GM12878 (cell line): ENCODE measurements around the gene DSPP. TPM values are rescaled to one million over a fixed set of nuclear protein-coding genes. Genes with fewer than 3 reads are reported as not detected.
"Not testable (repeated sequence)": the region's sequence is repeated elsewhere in the genome, so short reads cannot be mapped to it uniquely, and the experiment has no call there.

Experiments
- ATAC-seq: fragments of 200-7000 bp; cut with Tn5 transposase; 3 replicates; pipeline ENCODE4 v1.9.1; 2020; ENCODE audit warnings: mild to moderate bottlenecking, moderate library complexity
- BruUV-seq: library from RNA; stranded (reverse); fragments of 400-500 nt; replicated peaks from 2 replicates; lab custom pipeline; 2021; lab: Mats Ljungman, UMichigan
- CTCF ChIA-PET: fragments of 300-600 bp; sonication (Branson Sonifier 250); formaldehyde crosslinking; extraction: SDS; loops from one replicate; lab custom pipeline; 2021; ENCODE audit warnings: inconsistent platforms; lab: Yijun Ruan, JAX
- POLR2A ChIA-PET: fragments of 350-600 bp; formaldehyde crosslinking; extraction: SDS; loops from one replicate; lab custom pipeline; 2021; ENCODE audit warnings: inconsistent platforms; lab: Charles Lee
- RAD21 ChIA-PET: fragments of 300-600 bp; sonication (Branson Sonifier 250); formaldehyde crosslinking; loops from one replicate; lab custom pipeline; 2023; ENCODE audit warnings: antibody characterized with exemption; ENCODE audit not compliant: unreplicated experiment; lab: Charles Lee
- SMC1A ChIA-PET: fragments of 300-600 bp; sonication (Branson Sonifier 250); formaldehyde crosslinking; loops from one replicate; lab custom pipeline; 2023; ENCODE audit not compliant: unreplicated experiment, uncharacterized antibody; lab: Charles Lee
- DNase-seq: peaks from one replicate; pipeline ENCODE4 v3.0.0-alpha.2; 2011; ENCODE audit warnings: low read depth, low spot score
- FAIRE-seq: peaks from 3 replicates; lab custom pipeline; 2011; peaks lifted over from hg19 to GRCh38; lab: Jason Lieb, UNC
- H2AFZ ChIP-seq: 2 replicates; pipeline ENCODE4 v1.6.0; 2011; ENCODE audit warnings: low read depth, low read length, control low read depth; ENCODE audit not compliant: control insufficient read depth
- H3K27ac ChIP-seq: 2 replicates; pipeline ENCODE4 v1.5.1; 2011; ENCODE audit warnings: control low read depth; ENCODE audit not compliant: control insufficient read depth, insufficient read depth
- H3K27me3 ChIP-seq, 2 experiments: replicated peaks in 1 of 2; 2 replicates each; pipeline versions ENCODE4 v1.6.0 to v1.6.1; 2011; ENCODE audit warnings: low read length in 1 of 2; ENCODE audit not compliant: control insufficient read depth in 2 of 2, insufficient read depth in 2 of 2
- H3K36me3 ChIP-seq, 2 experiments: 2 replicates each; pipeline ENCODE4 v1.5.1; 2011; ENCODE audit warnings: low read length in 1 of 2; ENCODE audit not compliant: control insufficient read depth in 2 of 2, insufficient read depth in 2 of 2
- H3K4me1 ChIP-seq: 2 replicates; pipeline ENCODE4 v1.6.1; 2011; ENCODE audit warnings: mild to moderate bottlenecking, low read length, moderate library complexity, mixed read lengths; ENCODE audit not compliant: control insufficient read depth, insufficient read depth
- H3K4me2 ChIP-seq: 2 replicates; pipeline ENCODE4 v1.6.0; 2011; ENCODE audit warnings: control low read depth; ENCODE audit not compliant: control insufficient read depth, insufficient read depth
- H3K4me3 ChIP-seq: fragments of 200-600 bp; sonication (generic); 2 replicates; pipeline ENCODE4 v1.5.1; 2016
- H3K79me2 ChIP-seq: 2 replicates; pipeline ENCODE4 v1.6.0; 2011; ENCODE audit warnings: low read length; ENCODE audit not compliant: control insufficient read depth, insufficient read depth
- H3K9ac ChIP-seq: 2 replicates; pipeline ENCODE4 v1.8.0; 2011; ENCODE audit warnings: low read length, control low read depth, mixed read lengths; ENCODE audit not compliant: control insufficient read depth, insufficient read depth
- H3K9me3 ChIP-seq: replicated peaks from 3 replicates; pipeline ENCODE4 v1.5.1; 2011; ENCODE audit warnings: mild to moderate bottlenecking, low read length; ENCODE audit not compliant: control insufficient read depth, insufficient read depth
- H4K20me1 ChIP-seq: 2 replicates; pipeline ENCODE4 v1.6.0; 2011; ENCODE audit not compliant: control insufficient read depth, insufficient read depth
- IRF4 ChIP-seq: IDR thresholded peaks from 2 replicates; pipeline ENCODE4 v1.6.1; 2011; ENCODE audit warnings: low read depth, low read length
- ZNF622 ChIP-seq: fragments of 450-650 bp; IDR thresholded peaks from 2 replicates; pipeline ENCODE4 v1.6.1; 2017; ENCODE audit warnings: mild to moderate bottlenecking, inconsistent platforms
- WGBS: methylation state at CpG from one replicate; pipeline ENCODE4 v1.1.6; 2016; ENCODE audit warnings: low lambda C conversion rate; ENCODE audit not compliant: insufficient replicate concordance, insufficient coverage; ENCODE audit errors: missing lambda C conversion rate; 5-methylcytosine and 5-hydroxymethylcytosine counted together
- in situ Hi-C: fragments of 300-500 bp; cut with MboI; formaldehyde crosslinking; loops from 9 replicates; pipeline ENCODE4 v1.14.3; 2018; ENCODE audit warnings: mixed read lengths
- intact Hi-C: fragments of 100-400 bp; cut with micrococcal nuclease; formaldehyde crosslinking; loops from one replicate; pipeline ENCODE4 v1.14.2; 2022; ENCODE audit not compliant: unreplicated experiment
- polyA plus RNA-seq, 11 experiments: library from polyadenylated mRNA; depleted of rRNA in 4 of 11; unstranded in 6 of 11; stranded (reverse) in 5 of 11; fragments of >200 nt; fragmentation: Nextera tagmentation in 4 of 11; fragmentation: Illumina TruSeq in 1 of 11; extraction: Ambion mirVana in 4 of 11; extraction: Trizol in 1 of 11; gene quantifications; 1 replicate in 1 of 11; 2 replicates in 10 of 11; pipeline versions ENCODE4 v1.2.1 to v1.2.3, GENCODE V29; 2011 to 2016; ENCODE audit warnings: inconsistent platforms in 2 of 11, missing spikeins in 2 of 11, low read depth in 1 of 11
- total RNA-seq, 4 experiments: library from RNA; depleted of rRNA in 3 of 4; stranded (reverse); fragments of >200 nt in 3 of 4; fragmentation: Illumina TruSeq in 1 of 4; extraction: Trizol in 1 of 4; gene quantifications; 2 replicates each; pipeline versions ENCODE4 v1.2.1 to v1.2.3, GENCODE V29; 2013 to 2021

Gene DSPP
- total and polyA plus RNA-seq, 10 of the 15 experiments (the other 5 are each of a cell fraction or from before 2014, with no cell fraction given): not detected

GRCh38 chr4:87570290-87570805 is 38.0 kb upstream of the DSPP start:
- FAIRE-seq: no peak
- no peaks in the 10 kb centered on the region for H3K27me3 ChIP-seq
- CTCF ChIA-PET: no interaction called here
- no peak overlapping the region for H3K4me2 ChIP-seq
- BruUV-seq: no TSS peak
- RAD21 ChIA-PET: no interaction called here
- H3K4me1 ChIP-seq: no peaks in the 10 kb centered on the region
- H2AFZ ChIP-seq: no peak overlapping the region
- no peak overlapping the region for H3K27ac ChIP-seq
- H4K20me1 ChIP-seq: no peaks in the 10 kb centered on the region
- POLR2A ChIA-PET: no interaction called here
- no peak for DNase-seq
- SMC1A ChIA-PET: no interaction called here
- H3K4me3 ChIP-seq: no peak overlapping the region
- H3K79me2 ChIP-seq: no peaks in the 10 kb centered on the region
- H3K9ac ChIP-seq: no peak overlapping the region
- ATAC-seq: no peak
- WGBS: 10% methylated on average over 5 of the region's 5 CpGs
- in situ Hi-C loops: no loop called here
- no peak for TF ChIP-seq IRF4
- TF ChIP-seq ZNF622: no peak
- H3K9me3 ChIP-seq: no peaks in the 10 kb centered on the region
- H3K36me3 ChIP-seq: no peaks in the 10 kb centered on the region
- intact Hi-C loops: no loop called here

DNA sequence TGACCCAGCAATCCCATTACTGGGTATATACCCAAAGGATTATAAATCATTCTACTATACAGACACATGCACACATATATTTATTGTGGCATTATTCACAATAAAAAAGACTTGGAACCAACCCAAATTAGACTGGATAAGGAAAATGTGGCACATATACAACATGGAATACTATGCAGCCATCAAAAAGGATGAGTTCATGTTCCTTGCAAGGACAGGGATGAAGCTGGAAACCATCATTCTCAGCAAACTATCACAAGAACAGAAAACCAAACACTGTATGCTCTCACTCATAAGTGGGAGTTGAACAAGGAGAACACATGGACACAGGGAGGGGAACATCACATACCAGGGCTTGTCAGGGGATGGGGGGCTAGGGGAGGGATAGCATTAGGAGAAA is 34.0 kb upstream of the DSPP start:
- H4K20me1 ChIP-seq, H2AFZ ChIP-seq, H3K4me3 ChIP-seq, H3K4me2 ChIP-seq, H3K9ac ChIP-seq, H3K79me2 ChIP-seq, POLR2A ChIA-PET, H3K4me1 ChIP-seq, RAD21 ChIA-PET, SMC1A ChIA-PET, intact Hi-C loops, H3K36me3 ChIP-seq, H3K27me3 ChIP-seq, H3K9me3 ChIP-seq, ATAC-seq, FAIRE-seq, BruUV-seq, CTCF ChIA-PET, in situ Hi-C loops, DNase-seq, H3K27ac ChIP-seq: not testable (repeated sequence)
